ENCODE results near the gene GAPDHS.

Gene GAPDHS

DNA sequence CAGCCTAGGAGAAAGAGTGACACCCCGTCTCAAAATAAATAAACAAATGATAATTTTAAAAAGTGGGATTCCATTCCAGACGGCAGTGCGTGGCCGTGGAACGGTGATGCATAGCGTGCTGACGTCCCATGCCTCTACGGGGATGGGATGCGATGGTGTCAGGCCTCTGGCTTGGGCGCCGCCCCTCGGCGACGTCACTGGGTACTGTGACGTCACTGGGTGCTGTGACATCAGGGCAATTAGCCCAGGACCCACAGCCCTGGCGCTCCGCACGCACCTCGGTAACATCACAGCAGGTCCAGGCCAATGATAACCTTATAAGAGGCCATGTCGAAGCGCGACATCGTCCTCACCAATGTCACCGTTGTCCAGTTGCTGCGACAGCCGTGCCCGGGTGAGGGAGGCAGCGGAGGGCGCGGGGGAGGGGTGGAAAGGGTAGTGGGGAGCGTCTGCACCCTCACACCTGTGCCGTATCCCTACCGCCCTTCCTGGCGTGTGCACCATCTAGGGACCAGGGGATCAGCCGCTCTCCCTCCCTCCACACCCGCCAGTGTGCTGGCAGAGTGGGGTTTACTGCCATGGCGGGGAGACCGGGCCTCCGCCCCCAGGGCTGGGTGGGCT, at the start of gene GAPDHS:
GAPDHS (plus strand) TSS at position 256 of the 621 bp plus-strand sequence; CDS start at position 328, 72 bp downstream.
- Histone ChIP-seq H3K9me3 (ENCODE audit: control insufficient read depth, insufficient read depth, low read length) (no peaks in the 10 kb centered on the region), H3K4me3 (ENCODE audit: low read depth, low read length) (peak within 1 kb of the TSS; percentile 35), H3K9ac (ENCODE audit: low read depth, low read length) (peak within 1 kb of the TSS; percentile 24), H3K36me3 (ENCODE audit: control insufficient read depth, insufficient read depth, low read length) (no peaks in the 10 kb centered on the region), H3K27me3 (ENCODE audit: control insufficient read depth, insufficient read depth, low read length) (peaks cover 13% of the 10 kb centered on the region), H3K4me1 (ENCODE audit: control insufficient read depth, insufficient read depth, low read length) (peaks cover 7% of the 10 kb centered on the region)

DNA sequence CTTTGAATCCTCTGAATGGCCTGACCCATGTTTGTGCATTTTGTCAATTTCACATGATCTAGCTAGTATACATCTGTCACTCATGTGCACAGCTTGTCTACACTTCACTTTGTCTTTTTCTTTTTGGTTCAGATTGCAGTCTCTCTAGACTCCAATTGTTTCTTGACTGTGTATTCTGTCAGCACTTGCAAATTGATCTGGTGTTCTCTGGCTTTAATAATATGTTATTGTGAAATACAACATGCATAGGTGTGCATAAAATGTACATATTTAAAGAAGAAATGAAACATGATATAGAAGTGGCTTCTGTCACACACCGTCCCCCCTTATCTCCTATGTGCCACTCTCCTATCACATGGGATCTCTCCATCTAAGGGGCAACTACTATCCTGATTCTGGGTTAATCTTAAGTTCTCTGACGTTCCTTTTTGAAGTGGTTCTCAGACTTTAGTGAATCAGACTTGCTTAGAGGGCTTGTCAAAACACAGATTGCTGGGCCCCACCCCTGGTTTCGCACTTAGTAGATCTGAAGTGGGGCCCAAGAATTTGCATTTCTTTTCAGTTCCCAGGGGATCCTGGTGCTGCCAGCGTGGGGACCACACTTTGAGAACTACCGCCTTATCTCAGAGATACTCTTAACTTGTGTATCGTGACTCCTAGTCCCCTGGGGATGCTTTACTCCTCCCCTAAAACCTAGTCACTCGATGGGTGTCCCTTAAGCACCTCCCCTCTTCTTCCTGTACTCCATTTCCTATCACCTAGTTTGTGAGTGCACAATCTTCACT, 48.8 kb upstream of the GAPDHS start:
- Histone ChIP-seq H3K4me1 (ENCODE audit: control insufficient read depth, insufficient read depth, low read length) (no peaks in the 10 kb centered on the region), H3K9me3 (ENCODE audit: control insufficient read depth, insufficient read depth, low read length) (no peaks in the 10 kb centered on the region), H3K27me3 (ENCODE audit: control insufficient read depth, insufficient read depth, low read length) (no peaks in the 10 kb centered on the region), H3K36me3 (ENCODE audit: control insufficient read depth, insufficient read depth, low read length) (no peaks in the 10 kb centered on the region), H3K4me3 (ENCODE audit: low read depth, low read length) (no peak overlapping the region), H3K9ac (ENCODE audit: low read depth, low read length) (no peak overlapping the region)

DNA sequence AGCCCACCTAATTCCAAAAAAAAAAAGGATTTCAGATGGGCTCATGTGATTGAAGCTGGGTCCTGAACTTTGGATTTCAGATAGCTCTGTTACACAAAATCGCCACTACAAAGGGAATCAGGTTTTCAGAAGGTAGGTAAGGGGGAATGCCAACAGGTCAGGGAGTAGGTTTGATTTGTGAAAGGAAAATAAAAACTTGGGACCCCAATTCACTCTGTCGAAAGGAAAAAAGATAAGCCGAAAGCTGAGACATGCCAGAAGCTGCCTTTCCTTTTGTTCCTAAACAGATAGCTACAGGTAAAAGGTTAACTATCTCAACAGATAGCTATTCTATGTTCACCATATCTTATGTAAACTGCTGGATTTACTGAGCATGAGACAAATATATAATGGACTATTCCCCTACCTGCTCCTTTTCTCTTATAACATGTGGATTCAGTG, 47.0 kb upstream of the GAPDHS start:
- H3K4me3 ChIP-seq (ENCODE audit: low read depth, low read length): no peak overlapping the region
- no peak overlapping the region for H3K9ac ChIP-seq (ENCODE audit: low read depth, low read length)
- H3K9me3 ChIP-seq (ENCODE audit: control insufficient read depth, insufficient read depth, low read length): no peaks in the 10 kb centered on the region
- no peaks in the 10 kb centered on the region for H3K36me3 ChIP-seq (ENCODE audit: control insufficient read depth, insufficient read depth, low read length)
- no peaks in the 10 kb centered on the region for H3K4me1 ChIP-seq (ENCODE audit: control insufficient read depth, insufficient read depth, low read length)
- no peaks in the 10 kb centered on the region for H3K27me3 ChIP-seq (ENCODE audit: control insufficient read depth, insufficient read depth, low read length)

DNA sequence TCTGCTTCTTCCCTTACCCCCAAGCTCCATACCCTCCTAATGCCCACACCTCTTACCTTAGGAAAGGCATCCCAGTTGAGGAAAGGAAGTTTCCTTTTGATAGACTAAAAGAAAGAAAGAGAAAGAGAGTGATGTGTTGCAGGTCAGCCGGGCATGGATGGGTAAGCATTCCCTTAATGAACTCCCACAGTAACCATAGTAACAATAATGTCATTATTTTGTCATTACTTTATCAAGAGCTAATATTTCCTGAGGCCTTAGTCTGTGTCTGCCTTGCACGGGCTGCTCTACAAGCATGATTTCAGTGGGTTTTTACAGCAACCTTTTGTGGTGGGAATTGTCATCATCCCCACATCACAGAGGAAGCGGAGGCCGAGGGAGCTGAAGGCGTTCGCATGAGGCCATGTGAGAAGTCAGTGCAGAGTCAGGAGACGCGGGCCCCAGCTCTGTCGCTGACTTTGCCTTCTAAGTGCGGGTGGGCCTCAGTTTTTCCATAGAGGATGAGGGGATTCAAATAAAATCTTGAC, 45.5 kb upstream of the GAPDHS start:
- Histone ChIP-seq H3K27me3 (ENCODE audit: control insufficient read depth, insufficient read depth, low read length) (no peaks in the 10 kb centered on the region), H3K9me3 (ENCODE audit: control insufficient read depth, insufficient read depth, low read length) (no peaks in the 10 kb centered on the region), H3K9ac (ENCODE audit: low read depth, low read length) (no peak overlapping the region)

DNA sequence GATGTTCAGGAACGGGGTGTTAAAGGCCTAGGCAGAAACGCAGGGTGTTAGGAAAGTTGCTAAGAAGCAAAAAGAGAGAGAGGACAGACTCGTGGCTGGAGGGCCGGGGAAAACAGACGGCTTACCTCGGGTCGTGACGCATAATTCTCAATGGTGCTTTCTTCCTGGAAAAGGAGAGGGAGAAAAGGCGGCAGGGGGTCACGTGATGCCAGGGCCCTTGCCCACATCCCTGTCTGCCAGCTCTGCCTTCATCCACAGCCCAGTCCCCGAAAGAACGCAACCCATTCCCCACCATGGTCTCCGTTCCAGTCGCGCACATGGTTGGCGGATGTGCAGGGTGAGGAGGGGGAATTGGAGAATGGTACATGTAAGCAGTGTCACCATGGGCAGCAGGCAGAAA, 44.6 kb upstream of the GAPDHS start:
- Histone ChIP-seq H3K9me3 (ENCODE audit: control insufficient read depth, insufficient read depth, low read length) (no peaks in the 10 kb centered on the region), H3K4me1 (ENCODE audit: control insufficient read depth, insufficient read depth, low read length) (no peaks in the 10 kb centered on the region), H3K9ac (ENCODE audit: low read depth, low read length) (no peak overlapping the region), H3K36me3 (ENCODE audit: control insufficient read depth, insufficient read depth, low read length) (no peaks in the 10 kb centered on the region), H3K27me3 (ENCODE audit: control insufficient read depth, insufficient read depth, low read length) (no peaks in the 10 kb centered on the region), H3K4me3 (ENCODE audit: low read depth, low read length) (no peak overlapping the region)

More for the DNA sequence above, 45.5 kb upstream of the GAPDHS start:
- Histone ChIP-seq H3K36me3 (ENCODE audit: control insufficient read depth, insufficient read depth, low read length) (no peaks in the 10 kb centered on the region), H3K4me1 (ENCODE audit: control insufficient read depth, insufficient read depth, low read length) (no peaks in the 10 kb centered on the region), H3K4me3 (ENCODE audit: low read depth, low read length) (no peak overlapping the region)

DNA sequence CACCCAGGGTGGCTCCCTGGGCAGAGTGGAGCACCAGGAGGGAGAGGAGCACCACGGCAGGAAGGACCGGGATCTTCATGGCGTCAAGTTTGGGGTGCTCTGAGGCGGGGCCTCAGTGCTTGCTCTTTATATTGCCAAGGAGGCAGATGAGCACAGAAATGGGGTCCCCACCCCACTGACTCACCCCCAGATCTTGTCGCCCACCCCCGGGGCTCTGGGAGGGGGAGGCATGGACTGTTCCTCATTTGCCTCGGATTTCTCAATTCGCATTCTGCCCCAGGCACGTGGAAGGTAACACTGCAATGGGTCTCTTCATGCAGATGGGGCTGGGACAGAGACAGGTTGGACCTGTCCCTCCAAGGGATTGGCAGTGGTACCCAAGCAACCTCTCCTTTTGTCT, 42.9 kb upstream of the GAPDHS start, which contains the start of gene KRTDAP:
KRTDAP (minus strand) TSS at position 101 of the 400 bp plus-strand sequence; CDS start at position 79, 22 bp downstream.
- Histone ChIP-seq H3K9me3 (ENCODE audit: control insufficient read depth, insufficient read depth, low read length) (no peaks in the 10 kb centered on the region), H3K27me3 (ENCODE audit: control insufficient read depth, insufficient read depth, low read length) (no peaks in the 10 kb centered on the region)

DNA sequence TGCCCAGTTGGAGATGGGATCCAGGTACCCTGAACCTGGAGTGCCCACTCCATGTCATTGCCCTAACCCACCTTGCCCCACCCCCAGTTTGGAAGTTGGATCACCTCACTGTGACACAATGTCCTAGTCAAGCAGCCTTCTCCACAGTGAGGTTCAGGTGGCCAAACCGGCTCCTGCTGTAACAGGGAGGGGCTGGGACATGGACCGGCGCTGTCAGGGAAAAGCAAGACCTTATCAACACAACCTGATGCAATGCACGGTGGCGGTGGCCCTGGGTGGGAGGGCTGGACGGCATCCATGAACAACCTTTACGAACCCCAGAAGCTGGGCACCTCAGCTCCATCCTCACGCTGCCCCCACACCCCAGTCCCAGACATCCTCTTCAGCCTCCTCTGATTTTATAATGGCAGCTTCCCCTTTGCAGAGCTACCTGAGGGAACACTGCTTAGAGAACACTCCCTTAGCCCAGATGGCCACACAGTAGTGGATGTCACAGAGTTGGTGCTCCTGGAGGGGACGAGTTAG, 41.4 kb upstream of the GAPDHS start:
- H3K27me3 ChIP-seq (ENCODE audit: control insufficient read depth, insufficient read depth, low read length): no peaks in the 10 kb centered on the region
- no peak overlapping the region for H3K4me3 ChIP-seq (ENCODE audit: low read depth, low read length)
- H3K9ac ChIP-seq (ENCODE audit: low read depth, low read length): no peak overlapping the region
- H3K36me3 ChIP-seq (ENCODE audit: control insufficient read depth, insufficient read depth, low read length): no peaks in the 10 kb centered on the region
- no peaks in the 10 kb centered on the region for H3K9me3 ChIP-seq (ENCODE audit: control insufficient read depth, insufficient read depth, low read length)
- H3K4me1 ChIP-seq (ENCODE audit: control insufficient read depth, insufficient read depth, low read length): no peaks in the 10 kb centered on the region

More for the DNA sequence above, 42.9 kb upstream of the GAPDHS start, which contains the start of gene KRTDAP:
- no peaks in the 10 kb centered on the region for H3K4me1 ChIP-seq (ENCODE audit: control insufficient read depth, insufficient read depth, low read length)
- H3K9ac ChIP-seq (ENCODE audit: low read depth, low read length): no peak within 1 kb of the TSS
- H3K36me3 ChIP-seq (ENCODE audit: control insufficient read depth, insufficient read depth, low read length): no peaks in the 10 kb centered on the region
- no peak within 1 kb of the TSS for H3K4me3 ChIP-seq (ENCODE audit: low read depth, low read length)

DNA sequence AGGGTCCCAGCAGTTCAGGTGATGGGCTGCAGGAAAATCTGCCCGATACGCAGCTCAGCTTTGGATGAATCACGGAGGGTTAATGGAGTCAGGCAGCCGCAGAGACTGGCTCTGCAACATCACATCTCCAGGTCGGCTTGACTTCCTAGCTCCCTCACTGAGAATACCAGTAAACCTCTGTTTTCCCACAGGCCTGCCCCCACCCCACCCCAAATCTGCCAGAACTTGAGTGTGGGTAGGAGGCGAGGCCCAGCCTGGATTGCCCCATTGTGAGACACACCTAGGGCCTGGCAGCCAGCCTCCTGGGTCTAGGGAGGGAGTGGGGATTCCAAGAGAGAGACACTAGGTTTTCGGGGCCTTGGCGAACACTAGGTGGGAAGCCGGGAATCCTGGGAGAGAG, 39.3 kb upstream of the GAPDHS start:
- no peaks in the 10 kb centered on the region for H3K9me3 ChIP-seq (ENCODE audit: control insufficient read depth, insufficient read depth, low read length)
- no peaks in the 10 kb centered on the region for H3K27me3 ChIP-seq (ENCODE audit: control insufficient read depth, insufficient read depth, low read length)
- H3K4me3 ChIP-seq (ENCODE audit: low read depth, low read length): no peak overlapping the region
- H3K4me1 ChIP-seq (ENCODE audit: control insufficient read depth, insufficient read depth, low read length): no peaks in the 10 kb centered on the region
- H3K36me3 ChIP-seq (ENCODE audit: control insufficient read depth, insufficient read depth, low read length): peaks cover 7% of the 10 kb centered on the region
- H3K9ac ChIP-seq (ENCODE audit: low read depth, low read length): no peak overlapping the region

DNA sequence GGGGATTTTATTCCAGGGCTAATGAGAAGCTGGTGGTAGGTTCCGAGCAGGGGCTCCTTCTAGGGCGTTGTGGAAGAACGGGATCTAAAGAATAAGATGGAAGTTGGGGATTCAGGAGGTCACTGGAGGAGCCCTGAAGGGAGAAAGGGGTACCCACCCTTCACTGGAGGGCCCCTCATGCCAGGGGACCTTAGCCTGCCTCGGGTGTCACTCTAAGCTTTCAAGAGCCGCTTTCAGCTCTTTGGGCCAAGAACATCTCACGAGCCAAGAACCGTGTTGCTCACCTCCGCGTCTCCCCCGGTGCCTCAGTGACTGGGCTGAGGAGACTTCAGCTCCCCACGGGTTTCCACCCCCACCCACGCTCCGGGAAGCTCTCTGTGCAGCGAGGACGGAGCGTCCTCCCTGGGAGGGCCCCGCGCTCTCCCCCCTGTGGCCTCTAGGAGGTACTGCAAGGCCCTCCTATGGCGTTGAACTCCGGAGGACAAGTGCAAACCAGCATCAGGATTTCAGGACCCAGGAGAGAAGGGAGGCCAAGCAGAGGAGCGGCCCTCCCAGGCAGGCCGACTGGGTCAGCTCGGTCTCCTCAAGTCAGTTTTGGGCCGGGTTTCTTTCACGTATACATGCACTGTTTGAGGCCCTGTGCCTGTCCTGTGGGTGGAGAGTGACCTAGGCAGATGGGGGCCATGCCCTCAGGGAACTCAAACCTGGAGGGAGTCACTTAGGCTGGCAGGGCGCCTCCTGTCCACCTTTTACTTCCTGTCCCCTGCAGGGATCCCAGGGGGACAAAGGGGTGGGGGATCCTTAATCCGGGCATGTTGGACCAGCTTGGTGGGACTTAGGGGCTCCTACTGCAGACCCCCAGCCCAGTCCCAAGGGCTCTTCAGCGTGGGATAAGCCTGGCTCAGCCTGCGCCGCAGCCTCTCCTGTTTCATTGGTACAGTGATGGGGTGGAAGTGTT, 37.9 kb upstream of the GAPDHS start:
- H3K27me3 ChIP-seq (ENCODE audit: control insufficient read depth, insufficient read depth, low read length): no peaks in the 10 kb centered on the region
- peak overlapping the region; percentile 35 for H3K4me3 ChIP-seq (ENCODE audit: low read depth, low read length)
- no peaks in the 10 kb centered on the region for H3K9me3 ChIP-seq (ENCODE audit: control insufficient read depth, insufficient read depth, low read length)
- H3K4me1 ChIP-seq (ENCODE audit: control insufficient read depth, insufficient read depth, low read length): no peaks in the 10 kb centered on the region
- peaks cover 20% of the 10 kb centered on the region for H3K36me3 ChIP-seq (ENCODE audit: control insufficient read depth, insufficient read depth, low read length)
- no peak overlapping the region for H3K9ac ChIP-seq (ENCODE audit: low read depth, low read length)

DNA sequence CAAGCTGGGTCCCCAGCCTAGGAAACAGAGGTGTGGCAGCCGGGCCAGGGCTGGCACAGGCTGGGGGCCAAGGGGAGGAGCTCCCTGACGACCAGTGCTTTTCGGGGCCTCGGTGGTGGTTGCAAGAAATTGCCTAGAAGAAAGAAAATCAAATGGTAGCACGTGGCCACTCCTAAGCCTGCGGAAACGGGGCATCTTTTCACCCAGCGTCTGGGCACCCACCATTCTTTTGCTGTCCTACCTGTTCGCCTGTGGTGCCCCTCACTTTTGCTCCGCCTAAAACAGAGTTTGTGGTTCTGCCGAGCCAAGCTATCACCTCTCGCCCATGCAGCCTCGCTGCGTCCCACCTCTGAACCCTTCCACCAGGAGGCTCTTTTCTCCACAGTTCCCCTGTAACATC, 35.9 kb upstream of the GAPDHS start:
- Histone ChIP-seq H3K9ac (ENCODE audit: low read depth, low read length) (no peak overlapping the region), H3K36me3 (ENCODE audit: control insufficient read depth, insufficient read depth, low read length) (peaks cover 31% of the 10 kb centered on the region), H3K27me3 (ENCODE audit: control insufficient read depth, insufficient read depth, low read length) (no peaks in the 10 kb centered on the region), H3K9me3 (ENCODE audit: control insufficient read depth, insufficient read depth, low read length) (no peaks in the 10 kb centered on the region), H3K4me3 (ENCODE audit: low read depth, low read length) (no peak overlapping the region), H3K4me1 (ENCODE audit: control insufficient read depth, insufficient read depth, low read length) (no peaks in the 10 kb centered on the region)

DNA sequence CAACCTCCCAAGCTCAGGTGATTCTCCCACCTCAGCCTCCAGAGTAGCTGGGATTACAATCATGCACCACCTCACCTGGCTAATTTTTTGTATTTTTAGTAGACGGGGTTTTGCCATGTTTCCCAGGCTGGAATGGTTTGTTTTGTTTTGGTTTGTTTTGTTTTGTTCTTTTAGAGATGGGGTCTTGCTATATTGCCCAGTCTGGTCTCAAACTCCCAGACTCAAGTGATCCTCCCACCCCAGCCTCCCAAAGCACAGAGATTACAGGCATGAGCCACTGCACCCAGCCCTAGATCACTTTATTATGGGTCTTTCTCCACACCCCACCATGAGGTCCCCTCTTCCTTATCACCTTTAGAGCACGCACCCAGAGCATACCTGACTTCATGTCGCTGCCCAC, 35.0 kb upstream of the GAPDHS start:
- H3K27me3 ChIP-seq (ENCODE audit: control insufficient read depth, insufficient read depth, low read length): no peaks in the 10 kb centered on the region
- H3K9ac ChIP-seq (ENCODE audit: low read depth, low read length): no peak overlapping the region
- no peaks in the 10 kb centered on the region for H3K4me1 ChIP-seq (ENCODE audit: control insufficient read depth, insufficient read depth, low read length)

More for the DNA sequence above, 35.0 kb upstream of the GAPDHS start:
- H3K4me3 ChIP-seq (ENCODE audit: low read depth, low read length): no peak overlapping the region
- no peaks in the 10 kb centered on the region for H3K9me3 ChIP-seq (ENCODE audit: control insufficient read depth, insufficient read depth, low read length)
- H3K36me3 ChIP-seq (ENCODE audit: control insufficient read depth, insufficient read depth, low read length): peaks cover 39% of the 10 kb centered on the region
